K562 (cell line): ENCODE results near the gene PHETA1. TPM values are rescaled to one million over a fixed set of nuclear protein-coding genes. Genes with fewer than 3 reads are reported as not detected.

Experiments
- ATAC-seq: fragments of 200-7000 bp; cut with Tn5 transposase; 3 replicates; pipeline ENCODE4 v1.9.1; 2020; ENCODE audit warnings: moderate library complexity
- BruUV-seq: library from RNA; stranded (reverse); fragments of 400-500 nt; replicated peaks from 2 replicates; lab custom pipeline; 2021; lab: Mats Ljungman, UMichigan
- CTCF ChIA-PET: fragments of 300-600 bp; formaldehyde crosslinking; extraction: SDS; loops from one replicate; lab custom pipeline; 2021; ENCODE audit warnings: low intra/inter-chr PET ratio; lab: Yijun Ruan, JAX
- POLR2A ChIA-PET: fragments of 300-600, 350-650 bp; sonication (Branson Sonifier 250); formaldehyde crosslinking; extraction: SDS; loops from one replicate; lab custom pipeline; 2021; ENCODE audit warnings: antibody characterized with exemption, inconsistent platforms; lab: Yijun Ruan, JAX
- DNase-seq, 4 experiments: peaks; one replicate each; pipeline versions ENCODE4 v3.0.0 to v3.0.0-alpha.2; 2011 to 2018; ENCODE audit warnings: low spot score in 3 of 4, mixed read lengths in 3 of 4; ENCODE audit errors: extremely low read depth in 1 of 4
- FAIRE-seq: peaks from 2 replicates; lab custom pipeline; 2011; peaks lifted over from hg19 to GRCh38; lab: Jason Lieb, UNC
- H2AFZ ChIP-seq: 2 replicates; pipeline ENCODE4 v1.6.0; 2011; ENCODE audit warnings: low read depth, low read length, control low read depth, inconsistent platforms
- H3K27ac ChIP-seq: fragments of 200-600 bp; 3 replicates; pipeline ENCODE4 v1.8.0; 2011; ENCODE audit warnings: low read depth, mild to moderate bottlenecking, control low read depth, inconsistent platforms, low read length, moderate library complexity, mixed read lengths; ENCODE audit errors: extremely low read depth
- H3K27me3 ChIP-seq, 2 experiments: fragments of 300-600 bp in 1 of 2; 2 replicates in 1 of 2; 3 replicates in 1 of 2; pipeline versions ENCODE4 v1.6.0 to v1.8.0; 2011; ENCODE audit warnings: inconsistent platforms in 2 of 2, low read length in 2 of 2, mild to moderate bottlenecking in 1 of 2, mixed read lengths in 1 of 2, moderate library complexity in 1 of 2; ENCODE audit not compliant: control insufficient read depth in 2 of 2, insufficient read depth in 2 of 2
- H3K36me3 ChIP-seq: fragments of 300-600 bp; 3 replicates; pipeline ENCODE4 v1.8.0; 2011; ENCODE audit warnings: mild to moderate bottlenecking, low read length, inconsistent platforms; ENCODE audit not compliant: control insufficient read depth, insufficient read depth
- H3K4me1 ChIP-seq, 2 experiments: fragments of 200-600 bp in 1 of 2; replicated peaks in 1 of 2; 2 replicates in 1 of 2; 3 replicates in 1 of 2; pipeline versions ENCODE4 v1.5.1 to v1.8.0; 2011; ENCODE audit warnings: inconsistent platforms in 2 of 2, low read length in 2 of 2, mild to moderate bottlenecking in 1 of 2, mixed read lengths in 1 of 2, moderate library complexity in 1 of 2; ENCODE audit not compliant: control insufficient read depth in 2 of 2, insufficient read depth in 2 of 2
- H3K4me2 ChIP-seq: 2 replicates; pipeline ENCODE4 v1.6.1; 2011; ENCODE audit warnings: low read length, control low read depth, inconsistent platforms, mixed read lengths; ENCODE audit not compliant: insufficient read depth
- H3K4me3 ChIP-seq: fragments of 200-600 bp; sonication (generic), shearing (Covaris generic); 2 replicates; pipeline ENCODE4 v1.5.1; 2016; ENCODE audit warnings: control low read depth, inconsistent platforms
- H3K79me2 ChIP-seq: fragments of 200-600 bp; 3 replicates; pipeline ENCODE4 v1.8.0; 2011; ENCODE audit warnings: low read length, inconsistent platforms; ENCODE audit not compliant: control insufficient read depth, insufficient read depth
- H3K9ac ChIP-seq, 2 experiments: 2 replicates each; pipeline versions ENCODE4 v1.6.0 to v1.6.1; 2011; ENCODE audit warnings: low read depth in 2 of 2, low read length in 2 of 2, control low read depth in 1 of 2, inconsistent platforms in 1 of 2, mild to moderate bottlenecking in 1 of 2, mixed read lengths in 1 of 2; ENCODE audit not compliant: insufficient read depth in 1 of 2
- H3K9me1 ChIP-seq: one replicate; pipeline ENCODE4 v1.6.0; 2011; ENCODE audit warnings: inconsistent platforms, mild to moderate bottlenecking, low read length, moderate library complexity; ENCODE audit not compliant: control insufficient read depth, insufficient read depth
- H3K9me3 ChIP-seq: replicated peaks from 2 replicates; pipeline ENCODE4 v1.5.1; 2011; ENCODE audit warnings: low read depth, low read length, inconsistent platforms; ENCODE audit not compliant: control insufficient read depth, insufficient read depth
- H4K20me1 ChIP-seq: replicated peaks from 2 replicates; pipeline ENCODE4 v1.6.1; 2011; ENCODE audit warnings: low read length, inconsistent platforms, mixed read lengths; ENCODE audit not compliant: control insufficient read depth, insufficient read depth
- CTBP1 ChIP-seq: fragments of 450-650 bp; IDR thresholded peaks from 2 replicates; pipeline ENCODE4 v1.6.1; 2016; ENCODE audit warnings: borderline replicate concordance
- ETV1 ChIP-seq: fragments of 450-650 bp; conservative IDR thresholded peaks from 2 replicates; pipeline ENCODE4 v1.6.1; 2016; ENCODE audit warnings: missing genetic modification characterization, control low read depth, low read depth, missing compliant biosample characterization
- FOXA1 ChIP-seq: fragments of 450-650 bp; IDR thresholded peaks from 2 replicates; pipeline ENCODE4 v1.6.1; 2016; ENCODE audit warnings: mild to moderate bottlenecking, borderline replicate concordance
- HBP1 ChIP-seq: fragments of 450-650 bp; formaldehyde crosslinking; IDR thresholded peaks from 2 replicates; pipeline ENCODE4 v1.4.0; 2022; ENCODE audit warnings: missing genetic modification characterization
- KDM1A ChIP-seq, 2 experiments: fragments of 450-650 bp; IDR thresholded peaks; 2 replicates each; pipeline ENCODE4 v1.6.1; 2016; ENCODE audit warnings: mild to moderate bottlenecking in 2 of 2
- SPI1 ChIP-seq: IDR thresholded peaks from 2 replicates; pipeline ENCODE4 v1.6.1; 2011; ENCODE audit warnings: low read depth, low read length, control low read depth, borderline replicate concordance
- YBX1 ChIP-seq: fragments of 450-650 bp; IDR thresholded peaks from 2 replicates; pipeline ENCODE4 v1.7.1; 2016; ENCODE audit warnings: mild to moderate bottlenecking
- ZNF282 ChIP-seq: sonication (generic); formaldehyde crosslinking; IDR thresholded peaks from 2 replicates; pipeline ENCODE4 v1.8.1; 2023; ENCODE audit warnings: missing genetic modification reagents
- ZNF445 ChIP-seq: fragments of 250-450 bp; sonication (Bioruptor Pico); IDR thresholded peaks from 2 replicates; pipeline ENCODE4 v1.4.0; 2020; ENCODE audit warnings: low read depth, mild to moderate bottlenecking, moderate library complexity
- WGBS: fragments of 100-300 bp; shearing (Covaris generic); methylation state at CpG from one replicate; pipeline ENCODE4 v1.1.6; 2016; ENCODE audit warnings: low coverage, mixed read lengths; ENCODE audit not compliant: insufficient coverage; ENCODE audit errors: missing lambda C conversion rate; 5-methylcytosine and 5-hydroxymethylcytosine counted together
- in situ Hi-C: fragments of 300-500 bp; cut with MboI; formaldehyde crosslinking; loops from 4 replicates; pipeline ENCODE4 v1.15.0; 2018; ENCODE audit warnings: inconsistent platforms, mixed read lengths
- intact Hi-C: fragments of 100-400 bp; cut with micrococcal nuclease; formaldehyde crosslinking; loops from 2 replicates; pipeline ENCODE4 v1.14.2; 2022
- polyA plus RNA-seq, 8 experiments: library from polyadenylated mRNA; depleted of rRNA in 4 of 8; stranded (reverse) in 5 of 8; unstranded in 3 of 8; fragments of >200 nt; fragmentation: Nextera tagmentation in 2 of 8; fragmentation: Illumina TruSeq in 1 of 8; extraction: Ambion mirVana in 2 of 8; extraction: Trizol in 1 of 8; gene quantifications; 2 replicates each; pipeline versions ENCODE4 v1.2.1 to v1.2.3, GENCODE V29; 2011 to 2014; ENCODE audit warnings: inconsistent platforms in 1 of 8, missing spikeins in 1 of 8
- total RNA-seq, 7 experiments: library from RNA; depleted of rRNA in 6 of 7; stranded (reverse); fragments of >200 nt in 6 of 7; fragmentation: Illumina TruSeq in 2 of 7; extraction: Trizol in 2 of 7; gene quantifications; 2 replicates each; pipeline versions ENCODE4 v1.2.1 to v1.2.3, GENCODE V29; 2011 to 2021; ENCODE audit warnings: low replicate concordance in 1 of 7
- TF ChIP-seq, protein P1 (sequence below): fragments of 450-650 bp; IDR thresholded peaks from 2 replicates; pipeline ENCODE4 v1.6.1; 2018; ENCODE audit not compliant: partially characterized antibody
- TF ChIP-seq, protein P2 (sequence below), 2 experiments: fragments of 250-450 bp in 1 of 2; fragments of 450-650 bp in 1 of 2; sonication (Bioruptor Pico) in 1 of 2; IDR thresholded peaks; 2 replicates each; pipeline versions ENCODE4 v1.6.1 to v1.8.0; 2016 to 2021; ENCODE audit warnings: mild to moderate bottlenecking in 2 of 2, moderate library complexity in 2 of 2, missing compliant biosample characterization in 1 of 2, missing genetic modification characterization in 1 of 2

The PHETA1 gene
- total and polyA plus RNA-seq, 9 of the 15 experiments (the other 6 are each of a cell fraction or from before 2014, with no cell fraction given), result 0.03 to 12.4 (median 3.0) TPM

GRCh38 chr12:111387747-111388323 is 18.9 kb upstream of the PHETA1 start:
- Histone ChIP-seq H3K36me3 (no peaks in the 10 kb centered on the region), H3K9ac (peak overlapping the region in 1 of 2 experiments; percentile 2; a peak in 1 of 4 replicates), H3K4me3 (no peak overlapping the region), H2AFZ (no peak overlapping the region), H3K9me3 (no peaks in the 10 kb centered on the region), H3K4me1 (peaks cover 0 to 6% of the 10 kb centered on the region in 2 experiments; a peak in 3 of 5 replicates), H3K79me2 (no peaks in the 10 kb centered on the region), H4K20me1 (no peaks in the 10 kb centered on the region), H3K9me1 (no peaks in the 10 kb centered on the region), H3K27ac (no peak overlapping the region), H3K27me3 (peaks cover 13 to 18% of the 10 kb centered on the region in 2 experiments), H3K4me2 (no peak overlapping the region)
- TF ChIP-seq ZNF282 (CRISPR knock-in tag), result no peak
- peak; percentile 30; the same call in 1 of the 2 replicates for TF ChIP-seq SPI1
- 0 out of 2 replicates have a peak, but pooled peaks have one; percentile 20 for TF ChIP-seq CTBP1
- no peak for TF ChIP-seq KDM1A (IDR thresholded peaks at IDR 0.05)
- TF ChIP-seq HBP1, result no peak
- TF ChIP-seq ETV1, result peak; percentile 43; the same call in 1 of the 2 replicates
- TF ChIP-seq ZNF445 (CRISPR knock-in tag), result no peak
- no peak for TF ChIP-seq YBX1
- TF ChIP-seq, protein P1, sequence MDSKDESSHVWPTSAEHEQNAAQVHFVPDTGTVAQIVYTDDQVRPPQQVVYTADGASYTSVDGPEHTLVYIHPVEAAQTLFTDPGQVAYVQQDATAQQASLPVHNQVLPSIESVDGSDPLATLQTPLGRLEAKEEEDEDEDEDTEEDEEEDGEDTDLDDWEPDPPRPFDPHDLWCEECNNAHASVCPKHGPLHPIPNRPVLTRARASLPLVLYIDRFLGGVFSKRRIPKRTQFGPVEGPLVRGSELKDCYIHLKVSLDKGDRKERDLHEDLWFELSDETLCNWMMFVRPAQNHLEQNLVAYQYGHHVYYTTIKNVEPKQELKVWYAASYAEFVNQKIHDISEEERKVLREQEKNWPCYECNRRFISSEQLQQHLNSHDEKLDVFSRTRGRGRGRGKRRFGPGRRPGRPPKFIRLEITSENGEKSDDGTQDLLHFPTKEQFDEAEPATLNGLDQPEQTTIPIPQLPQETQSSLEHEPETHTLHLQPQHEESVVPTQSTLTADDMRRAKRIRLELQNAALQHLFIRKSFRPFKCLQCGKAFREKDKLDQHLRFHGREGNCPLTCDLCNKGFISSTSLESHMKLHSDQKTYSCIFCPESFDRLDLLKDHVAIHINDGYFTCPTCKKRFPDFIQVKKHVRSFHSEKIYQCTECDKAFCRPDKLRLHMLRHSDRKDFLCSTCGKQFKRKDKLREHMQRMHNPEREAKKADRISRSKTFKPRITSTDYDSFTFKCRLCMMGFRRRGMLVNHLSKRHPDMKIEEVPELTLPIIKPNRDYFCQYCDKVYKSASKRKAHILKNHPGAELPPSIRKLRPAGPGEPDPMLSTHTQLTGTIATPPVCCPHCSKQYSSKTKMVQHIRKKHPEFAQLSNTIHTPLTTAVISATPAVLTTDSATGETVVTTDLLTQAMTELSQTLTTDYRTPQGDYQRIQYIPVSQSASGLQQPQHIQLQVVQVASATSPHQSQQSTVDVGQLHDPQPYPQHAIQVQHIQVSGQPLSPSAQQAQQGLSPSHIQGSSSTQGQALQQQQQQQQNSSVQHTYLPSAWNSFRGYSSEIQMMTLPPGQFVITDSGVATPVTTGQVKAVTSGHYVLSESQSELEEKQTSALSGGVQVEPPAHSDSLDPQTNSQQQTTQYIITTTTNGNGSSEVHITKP, result peak; percentile 77
- TF ChIP-seq FOXA1, result no peak
- TF ChIP-seq, protein P2, sequence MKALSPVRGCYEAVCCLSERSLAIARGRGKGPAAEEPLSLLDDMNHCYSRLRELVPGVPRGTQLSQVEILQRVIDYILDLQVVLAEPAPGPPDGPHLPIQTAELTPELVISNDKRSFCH (CRISPR knock-in tag; IDR thresholded peaks at IDR 0.05), result no peak
- TF ChIP-seq, protein P2 (tag; IDR thresholded peaks at IDR 0.05), result no peak
- ChIA-PET CTCF (no interaction called here), POLR2A (interaction anchor here (0.5 kb wide), 1 partner anchor 198 kb away, joined by 3 read pairs; no protein-coding TSS in a partner anchor)
- in situ Hi-C loops (no loop called here), intact Hi-C loops (no loop called here)
- 16% methylated on average over 7 of the region's 9 CpGs for WGBS
- DNase-seq, result no peak
- FAIRE-seq, result no peak
- no peak; the same call in 2 of the 3 replicates for ATAC-seq
- no TSS peak for BruUV-seq
